HepG2 (cell line): Measurements from ENCODE around the gene THRA. TPM values are rescaled to one million over a fixed set of nuclear protein-coding genes. Genes with fewer than 3 reads are reported as not detected.

Experiments used
- CBX1 ChIP-seq: IDR thresholded peaks from one replicate; pipeline ENCODE4 v1.6.1; 2016; ENCODE audit warnings: antibody characterized with exemption, low read depth
- JUN ChIP-seq: sonication (generic); formaldehyde crosslinking; IDR thresholded peaks from 2 replicates; pipeline ENCODE4 v1.4.0; 2020; ENCODE audit warnings: mild to moderate bottlenecking, missing genetic modification reagents
- KMT2B ChIP-seq: IDR thresholded peaks from 2 replicates; pipeline ENCODE4 v1.6.1; 2016; ENCODE audit warnings: missing genetic modification reagents, missing compliant biosample characterization
- MED13 ChIP-seq: sonication (generic); formaldehyde crosslinking; IDR thresholded peaks from 2 replicates; pipeline ENCODE4 v1.5.0; 2020; ENCODE audit warnings: missing genetic modification reagents
- PAWR ChIP-seq: sonication (generic); formaldehyde crosslinking; IDR thresholded peaks from 2 replicates; pipeline ENCODE4 v1.4.0; 2020; ENCODE audit warnings: missing genetic modification reagents, mild to moderate bottlenecking, borderline replicate concordance
- SRY ChIP-seq: sonication (generic); formaldehyde crosslinking; IDR thresholded peaks from 2 replicates; pipeline ENCODE4 v1.8.0; 2022; ENCODE audit warnings: mild to moderate bottlenecking, missing genetic modification reagents
- TARDBP ChIP-seq: sonication (generic); formaldehyde crosslinking; IDR thresholded peaks from 2 replicates; pipeline ENCODE4 v1.8.0; 2022; ENCODE audit warnings: mild to moderate bottlenecking, missing genetic modification reagents
- ZNF678 ChIP-seq: sonication (generic); formaldehyde crosslinking; IDR thresholded peaks from 2 replicates; pipeline ENCODE4 v1.4.0; 2020; ENCODE audit warnings: mild to moderate bottlenecking, missing genetic modification reagents
- polyA plus RNA-seq, 8 experiments: library from polyadenylated mRNA; depleted of rRNA in 3 of 8; stranded (reverse) in 7 of 8; unstranded in 1 of 8; fragments of >200 nt; fragmentation: Illumina TruSeq in 4 of 8; extraction: Trizol in 4 of 8; gene quantifications; 2 replicates each; pipeline versions ENCODE4 v1.2.1 to v1.2.3, GENCODE V29; 2011 to 2016; ENCODE audit warnings: low read depth in 4 of 8, missing spikeins in 1 of 8, mixed read lengths in 1 of 8; ENCODE audit not compliant: insufficient read depth in 1 of 8
- total RNA-seq, 5 experiments: library from RNA; depleted of rRNA; stranded (reverse); fragments of >200 nt; fragmentation: Illumina TruSeq; extraction: Trizol; gene quantifications; 2 replicates each; pipeline ENCODE4 v1.2.3, GENCODE V29; 2016; ENCODE audit warnings: low read depth in 1 of 5
- TF ChIP-seq, protein P1 (sequence below): sonication (generic); formaldehyde crosslinking; IDR thresholded peaks from 2 replicates; pipeline ENCODE4 v1.4.0; 2020; ENCODE audit warnings: low read depth, missing genetic modification reagents
- TF ChIP-seq, protein P2 (sequence below): sonication (generic); formaldehyde crosslinking; IDR thresholded peaks from 2 replicates; pipeline ENCODE4 v1.4.0; 2020; ENCODE audit warnings: mild to moderate bottlenecking, missing genetic modification reagents, borderline replicate concordance
- TF ChIP-seq, protein P3 (sequence below): sonication (generic); formaldehyde crosslinking; IDR thresholded peaks from 2 replicates; pipeline ENCODE4 v1.5.1; 2020; ENCODE audit warnings: mild to moderate bottlenecking, missing genetic modification reagents, moderate library complexity
- TF ChIP-seq, protein P4 (sequence below): conservative IDR thresholded peaks from 2 replicates; pipeline ENCODE4 v1.6.1; 2018; ENCODE audit warnings: missing genetic modification reagents

THRA gene
- total and polyA plus RNA-seq, 2 of the 13 experiments (the other 11 are each of a cell fraction or from before 2014, with no cell fraction given) = 8.0 to 9.9 TPM

DNA sequence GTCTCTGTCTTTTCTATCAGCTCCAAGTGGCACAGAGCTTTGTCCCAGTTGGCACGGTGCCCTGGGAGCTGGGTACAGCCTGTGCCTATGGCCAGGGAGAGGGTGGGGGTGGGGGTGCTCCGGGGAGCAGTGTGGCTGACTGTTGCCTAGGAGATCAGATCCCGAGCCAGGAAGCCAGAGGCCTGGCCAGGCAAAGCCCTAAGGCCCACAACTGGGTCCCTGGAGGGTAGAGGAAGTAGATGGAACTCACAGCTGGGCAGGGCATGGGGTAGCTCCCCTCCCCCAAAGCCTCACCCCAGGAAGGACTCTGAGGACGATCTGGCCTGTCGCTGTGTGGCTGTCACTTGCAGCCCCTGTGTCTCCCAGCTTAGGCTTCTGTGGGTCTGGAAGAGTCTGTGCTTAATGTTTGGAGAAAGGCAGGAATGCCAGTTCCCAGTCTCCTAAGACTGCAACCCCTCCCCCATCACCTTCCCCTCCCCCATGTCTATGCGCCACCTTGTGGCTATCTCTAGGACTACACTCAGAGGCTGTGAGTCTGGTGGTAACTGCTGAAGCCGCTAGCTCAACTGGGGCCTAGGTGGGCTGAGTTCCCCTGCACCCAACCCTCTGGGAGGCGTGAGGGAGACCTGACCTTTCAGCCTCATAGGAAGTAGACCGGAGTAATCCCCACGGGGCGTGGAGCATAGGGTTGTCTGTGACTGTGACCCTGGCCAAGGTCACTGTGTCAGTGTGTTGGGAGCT lies 12.6 kb downstream of the THRA start (continued):
- TF ChIP-seq, protein P1, sequence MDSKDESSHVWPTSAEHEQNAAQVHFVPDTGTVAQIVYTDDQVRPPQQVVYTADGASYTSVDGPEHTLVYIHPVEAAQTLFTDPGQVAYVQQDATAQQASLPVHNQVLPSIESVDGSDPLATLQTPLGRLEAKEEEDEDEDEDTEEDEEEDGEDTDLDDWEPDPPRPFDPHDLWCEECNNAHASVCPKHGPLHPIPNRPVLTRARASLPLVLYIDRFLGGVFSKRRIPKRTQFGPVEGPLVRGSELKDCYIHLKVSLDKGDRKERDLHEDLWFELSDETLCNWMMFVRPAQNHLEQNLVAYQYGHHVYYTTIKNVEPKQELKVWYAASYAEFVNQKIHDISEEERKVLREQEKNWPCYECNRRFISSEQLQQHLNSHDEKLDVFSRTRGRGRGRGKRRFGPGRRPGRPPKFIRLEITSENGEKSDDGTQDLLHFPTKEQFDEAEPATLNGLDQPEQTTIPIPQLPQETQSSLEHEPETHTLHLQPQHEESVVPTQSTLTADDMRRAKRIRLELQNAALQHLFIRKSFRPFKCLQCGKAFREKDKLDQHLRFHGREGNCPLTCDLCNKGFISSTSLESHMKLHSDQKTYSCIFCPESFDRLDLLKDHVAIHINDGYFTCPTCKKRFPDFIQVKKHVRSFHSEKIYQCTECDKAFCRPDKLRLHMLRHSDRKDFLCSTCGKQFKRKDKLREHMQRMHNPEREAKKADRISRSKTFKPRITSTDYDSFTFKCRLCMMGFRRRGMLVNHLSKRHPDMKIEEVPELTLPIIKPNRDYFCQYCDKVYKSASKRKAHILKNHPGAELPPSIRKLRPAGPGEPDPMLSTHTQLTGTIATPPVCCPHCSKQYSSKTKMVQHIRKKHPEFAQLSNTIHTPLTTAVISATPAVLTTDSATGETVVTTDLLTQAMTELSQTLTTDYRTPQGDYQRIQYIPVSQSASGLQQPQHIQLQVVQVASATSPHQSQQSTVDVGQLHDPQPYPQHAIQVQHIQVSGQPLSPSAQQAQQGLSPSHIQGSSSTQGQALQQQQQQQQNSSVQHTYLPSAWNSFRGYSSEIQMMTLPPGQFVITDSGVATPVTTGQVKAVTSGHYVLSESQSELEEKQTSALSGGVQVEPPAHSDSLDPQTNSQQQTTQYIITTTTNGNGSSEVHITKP (CRISPR knock-in tag) = 0 out of 2 replicates have a peak, but pooled peaks have one; percentile 20
- TF ChIP-seq, protein P2, sequence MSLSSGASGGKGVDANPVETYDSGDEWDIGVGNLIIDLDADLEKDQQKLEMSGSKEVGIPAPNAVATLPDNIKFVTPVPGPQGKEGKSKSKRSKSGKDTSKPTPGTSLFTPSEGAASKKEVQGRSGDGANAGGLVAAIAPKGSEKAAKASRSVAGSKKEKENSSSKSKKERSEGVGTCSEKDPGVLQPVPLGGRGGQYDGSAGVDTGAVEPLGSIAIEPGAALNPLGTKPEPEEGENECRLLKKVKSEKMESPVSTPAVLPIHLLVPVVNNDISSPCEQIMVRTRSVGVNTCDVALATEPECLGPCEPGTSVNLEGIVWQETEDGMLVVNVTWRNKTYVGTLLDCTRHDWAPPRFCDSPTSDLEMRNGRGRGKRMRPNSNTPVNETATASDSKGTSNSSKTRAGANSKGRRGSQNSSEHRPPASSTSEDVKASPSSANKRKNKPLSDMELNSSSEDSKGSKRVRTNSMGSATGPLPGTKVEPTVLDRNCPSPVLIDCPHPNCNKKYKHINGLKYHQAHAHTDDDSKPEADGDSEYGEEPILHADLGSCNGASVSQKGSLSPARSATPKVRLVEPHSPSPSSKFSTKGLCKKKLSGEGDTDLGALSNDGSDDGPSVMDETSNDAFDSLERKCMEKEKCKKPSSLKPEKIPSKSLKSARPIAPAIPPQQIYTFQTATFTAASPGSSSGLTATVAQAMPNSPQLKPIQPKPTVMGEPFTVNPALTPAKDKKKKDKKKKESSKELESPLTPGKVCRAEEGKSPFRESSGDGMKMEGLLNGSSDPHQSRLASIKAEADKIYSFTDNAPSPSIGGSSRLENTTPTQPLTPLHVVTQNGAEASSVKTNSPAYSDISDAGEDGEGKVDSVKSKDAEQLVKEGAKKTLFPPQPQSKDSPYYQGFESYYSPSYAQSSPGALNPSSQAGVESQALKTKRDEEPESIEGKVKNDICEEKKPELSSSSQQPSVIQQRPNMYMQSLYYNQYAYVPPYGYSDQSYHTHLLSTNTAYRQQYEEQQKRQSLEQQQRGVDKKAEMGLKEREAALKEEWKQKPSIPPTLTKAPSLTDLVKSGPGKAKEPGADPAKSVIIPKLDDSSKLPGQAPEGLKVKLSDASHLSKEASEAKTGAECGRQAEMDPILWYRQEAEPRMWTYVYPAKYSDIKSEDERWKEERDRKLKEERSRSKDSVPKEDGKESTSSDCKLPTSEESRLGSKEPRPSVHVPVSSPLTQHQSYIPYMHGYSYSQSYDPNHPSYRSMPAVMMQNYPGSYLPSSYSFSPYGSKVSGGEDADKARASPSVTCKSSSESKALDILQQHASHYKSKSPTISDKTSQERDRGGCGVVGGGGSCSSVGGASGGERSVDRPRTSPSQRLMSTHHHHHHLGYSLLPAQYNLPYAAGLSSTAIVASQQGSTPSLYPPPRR (CRISPR knock-in tag) = peak; percentile 55; the same call in 1 of the 2 replicates
- no peak for TF ChIP-seq ZNF678 (CRISPR knock-in tag)
- TF ChIP-seq PAWR (CRISPR knock-in tag) = no peak
- no peak for TF ChIP-seq JUN
- no peak for TF ChIP-seq SRY
- peak; percentile 69; the same call in 1 of the 2 replicates for TF ChIP-seq TARDBP
- TF ChIP-seq, protein P3, sequence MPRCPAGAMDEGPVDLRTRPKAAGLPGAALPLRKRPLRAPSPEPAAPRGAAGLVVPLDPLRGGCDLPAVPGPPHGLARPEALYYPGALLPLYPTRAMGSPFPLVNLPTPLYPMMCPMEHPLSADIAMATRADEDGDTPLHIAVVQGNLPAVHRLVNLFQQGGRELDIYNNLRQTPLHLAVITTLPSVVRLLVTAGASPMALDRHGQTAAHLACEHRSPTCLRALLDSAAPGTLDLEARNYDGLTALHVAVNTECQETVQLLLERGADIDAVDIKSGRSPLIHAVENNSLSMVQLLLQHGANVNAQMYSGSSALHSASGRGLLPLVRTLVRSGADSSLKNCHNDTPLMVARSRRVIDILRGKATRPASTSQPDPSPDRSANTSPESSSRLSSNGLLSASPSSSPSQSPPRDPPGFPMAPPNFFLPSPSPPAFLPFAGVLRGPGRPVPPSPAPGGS (CRISPR knock-in tag) = peak; percentile 53; the same call in 1 of the 2 replicates
- TF ChIP-seq, protein P4, sequence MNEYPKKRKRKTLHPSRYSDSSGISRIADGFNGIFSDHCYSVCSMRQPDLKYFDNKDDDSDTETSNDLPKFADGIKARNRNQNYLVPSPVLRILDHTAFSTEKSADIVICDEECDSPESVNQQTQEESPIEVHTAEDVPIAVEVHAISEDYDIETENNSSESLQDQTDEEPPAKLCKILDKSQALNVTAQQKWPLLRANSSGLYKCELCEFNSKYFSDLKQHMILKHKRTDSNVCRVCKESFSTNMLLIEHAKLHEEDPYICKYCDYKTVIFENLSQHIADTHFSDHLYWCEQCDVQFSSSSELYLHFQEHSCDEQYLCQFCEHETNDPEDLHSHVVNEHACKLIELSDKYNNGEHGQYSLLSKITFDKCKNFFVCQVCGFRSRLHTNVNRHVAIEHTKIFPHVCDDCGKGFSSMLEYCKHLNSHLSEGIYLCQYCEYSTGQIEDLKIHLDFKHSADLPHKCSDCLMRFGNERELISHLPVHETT (CRISPR knock-in tag) = no peak
- no peak for TF ChIP-seq KMT2B
- TF ChIP-seq CBX1 = peak; percentile 27
- TF ChIP-seq MED13 = no peak
